RWPE1 (cell line): ENCODE data around the gene TBC1D24.

ENCODE experiments used
- CTCF ChIA-PET: fragments of 350-600 bp; sonication (Branson Sonifier 250); formaldehyde crosslinking; extraction: SDS; loops from one replicate; lab custom pipeline; 2021; lab: Yijun Ruan, JAX
- POLR2A ChIA-PET: fragments of 400-600 bp; formaldehyde crosslinking; extraction: SDS; loops from one replicate; lab custom pipeline; 2020; ENCODE audit warnings: antibody characterized with exemption; ENCODE audit not compliant: low non-redundant PET; lab: Yijun Ruan, JAX
- DNase-seq: peaks from one replicate; pipeline ENCODE4 v3.0.0; 2012; ENCODE audit warnings: low spot score
- H3K27ac ChIP-seq: fragments of 450-650 bp; 2 replicates; pipeline ENCODE4 v1.5.1; 2017
- CTCF ChIP-seq: fragments of 450-650 bp; conservative IDR thresholded peaks from 2 replicates; pipeline ENCODE4 v1.5.1; 2017; ENCODE audit warnings: low read depth, mild to moderate bottlenecking

Gene TBC1D24

DNA sequence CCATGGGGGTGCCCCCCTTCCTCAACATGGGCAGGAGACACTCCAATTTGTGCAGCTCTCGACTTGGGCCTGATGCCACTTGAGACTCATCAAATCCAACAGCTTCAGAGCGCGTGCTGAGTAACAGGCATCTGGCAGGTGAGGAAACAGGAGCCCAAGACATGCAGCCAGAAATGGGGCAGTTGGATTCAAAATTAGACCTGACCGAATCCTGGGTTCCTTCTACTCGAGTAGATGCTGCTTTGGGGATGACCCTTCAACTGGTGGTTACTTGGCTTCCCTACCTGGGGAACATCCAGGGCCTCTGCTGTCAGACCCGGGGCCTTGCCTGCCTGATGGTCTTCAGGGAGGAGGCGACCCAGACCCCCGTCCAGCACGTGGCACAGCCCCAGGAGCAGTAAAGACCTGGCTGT is 4.3 kb upstream of the TBC1D24 start:
- CTCF ChIA-PET: interaction anchor here (0.6 to 1.0 kb wide), 3 partner anchors 13 to 31 kb away, joined by 3 to 5 read pairs (median 3); no protein-coding TSS in a partner anchor
- peak overlapping the region; percentile 91 for H3K27ac ChIP-seq
- POLR2A ChIA-PET: no interaction called here
- no peak for DNase-seq
- TF ChIP-seq CTCF: no peak

- ChIA-PET POLR2A (no interaction called here), CTCF (interaction anchor here (0.7 to 4.0 kb wide), 4 partner anchors 30 to 278 kb away, joined by 3 to 12 read pairs (median 4); no protein-coding TSS in a partner anchor)
- peak within 1 kb of the TSS; percentile 91 for H3K27ac ChIP-seq
- no peak for TF ChIP-seq CTCF
- no peak for DNase-seq
Observed at GRCh38 chr16:2471016-2471652, 3.8 kb upstream of the TBC1D24 start, which contains the start of gene NTN3. NTN3 (plus strand) TSS chr16:2471297; CDS start chr16:2471702, 405 bp downstream.

DNA sequence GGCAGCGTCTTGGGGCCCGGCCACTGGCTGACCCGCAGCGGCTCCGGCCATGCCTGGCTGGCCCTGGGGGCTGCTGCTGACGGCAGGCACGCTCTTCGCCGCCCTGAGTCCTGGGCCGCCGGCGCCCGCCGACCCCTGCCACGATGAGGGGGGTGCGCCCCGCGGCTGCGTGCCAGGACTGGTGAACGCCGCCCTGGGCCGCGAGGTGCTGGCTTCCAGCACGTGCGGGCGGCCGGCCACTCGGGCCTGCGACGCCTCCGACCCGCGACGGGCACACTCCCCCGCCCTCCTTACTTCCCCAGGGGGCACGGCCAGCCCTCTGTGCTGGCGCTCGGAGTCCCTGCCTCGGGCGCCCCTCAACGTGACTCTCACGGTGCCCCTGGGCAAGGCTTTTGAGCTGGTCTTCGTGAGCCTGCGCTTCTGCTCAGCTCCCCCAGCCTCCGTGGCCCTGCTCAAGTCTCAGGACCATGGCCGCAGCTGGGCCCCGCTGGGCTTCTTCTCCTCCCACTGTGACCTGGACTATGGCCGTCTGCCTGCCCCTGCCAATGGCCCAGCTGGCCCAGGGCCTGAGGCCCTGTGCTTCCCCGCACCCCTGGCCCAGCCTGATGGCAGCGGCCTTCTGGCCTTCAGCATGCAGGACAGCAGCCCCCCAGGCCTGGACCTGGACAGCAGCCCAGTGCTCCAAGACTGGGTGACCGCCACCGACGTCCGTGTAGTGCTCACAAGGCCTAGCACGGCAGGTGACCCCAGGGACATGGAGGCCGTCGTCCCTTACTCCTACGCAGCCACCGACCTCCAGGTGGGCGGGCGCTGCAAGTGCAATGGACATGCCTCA is 3.1 kb upstream of the TBC1D24 start:
- H3K27ac ChIP-seq: peak overlapping the region; percentile 91

DNA sequence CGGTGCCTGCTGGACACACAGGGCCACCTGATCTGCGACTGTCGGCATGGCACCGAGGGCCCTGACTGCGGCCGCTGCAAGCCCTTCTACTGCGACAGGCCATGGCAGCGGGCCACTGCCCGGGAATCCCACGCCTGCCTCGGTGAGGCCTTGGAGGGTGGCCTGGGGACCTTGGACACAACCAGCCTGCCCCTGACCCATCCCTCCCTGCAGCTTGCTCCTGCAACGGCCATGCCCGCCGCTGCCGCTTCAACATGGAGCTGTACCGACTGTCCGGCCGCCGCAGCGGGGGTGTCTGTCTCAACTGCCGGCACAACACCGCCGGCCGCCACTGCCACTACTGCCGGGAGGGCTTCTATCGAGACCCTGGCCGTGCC is 2.5 kb upstream of the TBC1D24 start:
- POLR2A ChIA-PET: no interaction called here
- TF ChIP-seq CTCF: no peak
- no peak for DNase-seq
- H3K27ac ChIP-seq: no peak overlapping the region
- CTCF ChIA-PET: interaction anchor here (0.7 to 4.0 kb wide), 2 partner anchors 29 to 491 kb away, joined by 3 to 12 read pairs; partner anchors contain the start of gene NOXO1

More for the DNA sequence above, 3.1 kb upstream of the TBC1D24 start:
- DNase-seq: no peak
- POLR2A ChIA-PET: no interaction called here
- CTCF ChIA-PET: interaction anchor here (0.7 to 4.0 kb wide), 3 partner anchors 29 to 279 kb away, joined by 3 to 12 read pairs (median 4); no protein-coding TSS in a partner anchor
- no peak for TF ChIP-seq CTCF

DNA sequence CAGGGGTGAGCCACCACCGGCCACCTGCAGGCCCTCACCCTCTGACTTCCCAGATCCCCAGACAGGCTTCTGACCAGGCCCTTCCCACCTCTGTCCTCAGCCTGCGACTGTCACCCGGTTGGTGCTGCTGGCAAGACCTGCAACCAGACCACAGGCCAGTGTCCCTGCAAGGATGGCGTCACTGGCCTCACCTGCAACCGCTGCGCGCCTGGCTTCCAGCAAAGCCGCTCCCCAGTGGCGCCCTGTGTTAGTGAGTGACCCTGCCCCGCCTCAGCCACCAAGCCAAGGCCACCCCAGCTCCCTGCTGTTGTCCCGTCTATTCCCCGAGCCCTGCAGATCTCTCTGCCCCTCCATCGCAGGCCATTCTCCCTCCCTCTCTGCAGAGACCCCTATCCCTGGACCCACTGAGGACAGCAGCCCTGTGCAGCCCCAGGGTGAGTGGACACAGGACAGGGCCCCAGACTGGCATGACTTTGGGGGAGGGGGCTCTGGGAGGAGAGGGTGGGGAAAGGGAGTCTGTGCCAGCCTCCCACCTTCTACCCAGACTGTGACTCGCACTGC is 2.0 kb upstream of the TBC1D24 start:
- DNase-seq: no peak
- no peak for TF ChIP-seq CTCF
- ChIA-PET POLR2A (no interaction called here), CTCF (interaction anchor here (0.5 to 4.0 kb wide), 4 partner anchors 28 to 492 kb away, joined by 3 to 12 read pairs (median 4); partner anchors contain the start of gene NOXO1)
- peak overlapping the region; percentile 85 for H3K27ac ChIP-seq

DNA sequence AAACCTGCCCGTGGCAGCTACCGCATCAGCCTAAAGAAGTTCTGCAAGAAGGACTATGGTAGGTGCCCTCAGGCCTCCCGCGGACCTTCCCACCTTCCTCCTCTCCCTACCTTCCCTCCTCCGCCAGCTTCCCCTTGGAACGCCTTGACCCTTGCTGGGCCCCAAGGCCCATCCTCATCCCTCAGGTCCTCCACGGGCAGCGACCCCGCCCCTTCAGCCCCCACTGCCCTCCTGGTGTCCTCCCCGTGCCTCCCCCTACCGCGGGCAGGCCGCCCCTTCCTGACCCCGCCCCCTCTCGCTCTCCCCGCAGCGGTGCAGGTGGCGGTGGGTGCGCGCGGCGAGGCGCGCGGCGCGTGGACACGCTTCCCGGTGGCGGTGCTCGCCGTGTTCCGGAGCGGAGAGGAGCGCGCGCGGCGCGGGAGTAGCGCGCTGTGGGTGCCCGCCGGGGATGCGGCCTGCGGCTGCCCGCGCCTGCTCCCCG is 1.4 kb upstream of the TBC1D24 start:
- TF ChIP-seq CTCF: no peak
- DNase-seq: no peak
- peak overlapping the region; percentile 85 for H3K27ac ChIP-seq
- POLR2A ChIA-PET: no interaction called here
- CTCF ChIA-PET: interaction anchor here (0.5 to 4.0 kb wide), 5 partner anchors 28 to 332 kb away, joined by 3 to 12 read pairs (median 4); partner anchors contain the start of gene CCNF
